ENCODE measurements around the gene CREB3L1.

CREB3L1 gene

DNA sequence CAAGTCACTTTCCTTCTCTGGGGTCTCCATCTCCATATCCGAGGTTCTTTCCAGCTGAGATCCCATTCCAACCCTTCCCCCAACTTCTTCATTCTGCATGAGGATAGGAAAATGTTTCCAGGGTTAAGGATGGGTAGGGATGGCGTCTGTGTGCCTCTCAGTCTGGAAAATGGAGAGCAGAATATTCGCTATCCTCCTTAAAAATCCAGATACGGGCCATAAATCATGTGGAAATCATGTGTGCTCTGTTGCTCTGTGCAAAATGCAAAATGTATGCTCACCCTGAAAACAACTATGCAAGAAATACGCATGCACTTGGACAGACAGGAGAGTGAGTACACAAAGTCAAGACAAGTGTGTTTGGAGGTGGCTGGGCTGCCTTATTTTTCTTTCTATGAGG, 3.2 kb downstream of the CREB3L1 start:
- H3K9ac ChIP-seq (ENCODE audit: low read depth, low read length) = no peak overlapping the region
- H3K27me3 ChIP-seq (ENCODE audit: control insufficient read depth, insufficient read depth, low read length) = no peaks in the 10 kb centered on the region
- H3K36me3 ChIP-seq (ENCODE audit: control insufficient read depth, insufficient read depth, low read length) = no peaks in the 10 kb centered on the region
- H3K9me3 ChIP-seq (ENCODE audit: control insufficient read depth, insufficient read depth, low read length) = no peaks in the 10 kb centered on the region
- H3K4me3 ChIP-seq (ENCODE audit: low read depth, low read length) = no peak overlapping the region
- peaks cover 22% of the 10 kb centered on the region for H3K4me1 ChIP-seq (ENCODE audit: control insufficient read depth, insufficient read depth, low read length)

DNA sequence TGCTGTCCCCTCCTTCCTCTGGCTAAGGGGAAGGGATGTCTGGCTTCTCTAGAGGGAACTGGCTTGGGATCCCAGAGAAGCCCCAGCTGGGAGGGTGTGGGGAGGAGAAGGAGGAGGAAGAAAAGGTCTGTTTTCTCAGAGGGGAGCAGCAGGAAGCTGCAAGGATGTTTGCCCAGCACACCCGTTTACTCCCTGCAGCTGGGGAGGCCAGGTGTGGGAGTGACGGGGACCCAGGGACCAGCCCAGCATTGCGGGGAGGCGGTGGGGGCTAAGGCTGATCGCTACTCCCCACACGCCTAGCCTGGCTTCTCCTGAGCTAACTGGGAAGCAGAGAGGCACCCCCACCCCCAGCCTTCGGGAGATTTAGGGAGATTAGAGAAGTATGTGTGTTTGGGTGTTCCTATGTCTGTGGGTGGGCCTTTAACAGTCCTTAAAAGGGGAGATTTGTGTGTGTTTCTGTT, 3.9 kb downstream of the CREB3L1 start:
- peaks cover 22% of the 10 kb centered on the region for H3K4me1 ChIP-seq (ENCODE audit: control insufficient read depth, insufficient read depth, low read length)
- H3K9ac ChIP-seq (ENCODE audit: low read depth, low read length) = peak overlapping the region; percentile 3
- H3K36me3 ChIP-seq (ENCODE audit: control insufficient read depth, insufficient read depth, low read length) = no peaks in the 10 kb centered on the region
- H3K27me3 ChIP-seq (ENCODE audit: control insufficient read depth, insufficient read depth, low read length) = no peaks in the 10 kb centered on the region
- H3K4me3 ChIP-seq (ENCODE audit: low read depth, low read length) = no peak overlapping the region
- H3K9me3 ChIP-seq (ENCODE audit: control insufficient read depth, insufficient read depth, low read length) = no peaks in the 10 kb centered on the region

GRCh38 chr11:46285173-46285572, 7.7 kb downstream of the CREB3L1 start:
- Histone ChIP-seq H3K27me3 (ENCODE audit: control insufficient read depth, insufficient read depth, low read length) (no peaks in the 10 kb centered on the region), H3K36me3 (ENCODE audit: control insufficient read depth, insufficient read depth, low read length) (no peaks in the 10 kb centered on the region)

DNA sequence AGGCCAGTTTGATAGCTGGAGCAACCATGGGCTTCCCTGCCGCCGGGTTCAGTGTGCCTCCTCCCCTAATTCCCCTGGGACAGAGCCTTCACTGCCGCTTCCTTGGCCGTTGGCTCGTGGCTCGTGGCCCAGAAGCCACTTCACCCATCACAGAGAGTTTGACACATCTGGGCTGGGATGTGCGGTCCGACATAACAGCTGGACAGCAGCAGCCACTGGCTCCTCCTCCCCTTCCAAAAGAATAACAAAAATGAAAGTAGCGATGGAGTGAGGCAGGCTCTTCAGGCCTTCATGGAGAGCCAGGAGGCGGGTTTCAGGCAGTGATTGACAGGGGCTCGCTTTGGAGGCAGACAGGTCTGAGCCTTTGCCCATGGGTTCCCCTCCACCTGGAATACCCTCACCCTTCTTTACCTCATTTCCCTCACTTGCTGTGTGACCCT, 8.2 kb downstream of the CREB3L1 start:
- Histone ChIP-seq H3K9me3 (ENCODE audit: control insufficient read depth, insufficient read depth, low read length) (no peaks in the 10 kb centered on the region), H3K27me3 (ENCODE audit: control insufficient read depth, insufficient read depth, low read length) (no peaks in the 10 kb centered on the region), H3K4me3 (ENCODE audit: low read depth, low read length) (no peak overlapping the region), H3K4me1 (ENCODE audit: control insufficient read depth, insufficient read depth, low read length) (peaks cover 16% of the 10 kb centered on the region), H3K9ac (ENCODE audit: low read depth, low read length) (no peak overlapping the region), H3K36me3 (ENCODE audit: control insufficient read depth, insufficient read depth, low read length) (no peaks in the 10 kb centered on the region)

More at GRCh38 chr11:46285173-46285572, 7.7 kb downstream of the CREB3L1 start:
- Histone ChIP-seq H3K4me1 (ENCODE audit: control insufficient read depth, insufficient read depth, low read length) (peaks cover 15% of the 10 kb centered on the region), H3K9ac (ENCODE audit: low read depth, low read length) (no peak overlapping the region), H3K4me3 (ENCODE audit: low read depth, low read length) (no peak overlapping the region), H3K9me3 (ENCODE audit: control insufficient read depth, insufficient read depth, low read length) (no peaks in the 10 kb centered on the region)

GRCh38 chr11:46286789-46287188, 9.3 kb downstream of the CREB3L1 start:
- no peaks in the 10 kb centered on the region for H3K27me3 ChIP-seq (ENCODE audit: control insufficient read depth, insufficient read depth, low read length)
- H3K9ac ChIP-seq (ENCODE audit: low read depth, low read length) = no peak overlapping the region
- H3K4me1 ChIP-seq (ENCODE audit: control insufficient read depth, insufficient read depth, low read length) = peaks cover 19% of the 10 kb centered on the region
- no peak overlapping the region for H3K4me3 ChIP-seq (ENCODE audit: low read depth, low read length)
- no peaks in the 10 kb centered on the region for H3K36me3 ChIP-seq (ENCODE audit: control insufficient read depth, insufficient read depth, low read length)
- no peaks in the 10 kb centered on the region for H3K9me3 ChIP-seq (ENCODE audit: control insufficient read depth, insufficient read depth, low read length)

- Histone ChIP-seq H3K9ac (ENCODE audit: low read depth, low read length) (no peak overlapping the region), H3K9me3 (ENCODE audit: control insufficient read depth, insufficient read depth, low read length) (no peaks in the 10 kb centered on the region), H3K27me3 (ENCODE audit: control insufficient read depth, insufficient read depth, low read length) (no peaks in the 10 kb centered on the region), H3K4me3 (ENCODE audit: low read depth, low read length) (no peak overlapping the region), H3K36me3 (ENCODE audit: control insufficient read depth, insufficient read depth, low read length) (no peaks in the 10 kb centered on the region), H3K4me1 (ENCODE audit: control insufficient read depth, insufficient read depth, low read length) (peaks cover 20% of the 10 kb centered on the region)
Observed at GRCh38 chr11:46288451-46288850, 11.0 kb downstream of the CREB3L1 start.

- Histone ChIP-seq H3K9ac (ENCODE audit: low read depth, low read length) (no peak overlapping the region), H3K9me3 (ENCODE audit: control insufficient read depth, insufficient read depth, low read length) (no peaks in the 10 kb centered on the region), H3K27me3 (ENCODE audit: control insufficient read depth, insufficient read depth, low read length) (no peaks in the 10 kb centered on the region), H3K4me1 (ENCODE audit: control insufficient read depth, insufficient read depth, low read length) (peaks cover 20% of the 10 kb centered on the region), H3K4me3 (ENCODE audit: low read depth, low read length) (peak overlapping the region; percentile 13), H3K36me3 (ENCODE audit: control insufficient read depth, insufficient read depth, low read length) (no peaks in the 10 kb centered on the region)
Observed at GRCh38 chr11:46290011-46290410, 12.5 kb downstream of the CREB3L1 start.

DNA sequence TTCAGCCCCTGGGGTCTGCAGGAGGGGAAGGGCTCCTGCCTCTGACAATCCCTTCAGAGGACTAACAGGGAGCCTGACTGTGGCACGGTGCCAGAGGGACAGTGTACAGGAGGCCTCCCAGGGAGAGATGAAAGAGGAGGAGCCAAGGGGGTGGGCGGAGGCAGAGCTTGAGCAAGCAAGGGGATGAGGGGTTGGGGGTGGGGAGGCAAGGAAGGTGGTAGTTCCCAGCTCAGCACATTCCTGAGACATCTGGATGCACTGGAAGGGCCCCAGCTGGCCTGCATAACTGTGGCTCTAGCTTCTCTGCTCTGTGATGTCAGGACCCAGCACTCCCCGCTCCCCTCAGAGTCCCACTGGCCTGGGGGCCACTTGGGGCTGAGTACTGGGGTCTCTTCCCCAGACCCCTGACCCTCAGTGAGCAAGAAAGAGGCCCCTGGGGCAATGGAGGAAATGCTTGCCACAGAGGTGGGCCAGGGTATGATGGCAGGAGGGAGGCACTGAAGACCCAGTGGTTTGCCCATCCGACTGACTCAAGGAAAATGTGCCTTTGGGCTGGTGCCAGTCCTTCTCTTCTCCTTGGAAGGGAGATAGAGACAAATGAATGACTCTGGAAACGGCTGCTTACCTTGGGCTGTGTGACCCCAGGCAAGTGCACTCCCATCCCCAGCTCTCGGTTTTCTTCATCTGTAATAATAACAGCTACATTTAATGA, 13.3 kb downstream of the CREB3L1 start:
- H3K4me3 ChIP-seq (ENCODE audit: low read depth, low read length) = peak overlapping the region; percentile 13
- H3K4me1 ChIP-seq (ENCODE audit: control insufficient read depth, insufficient read depth, low read length) = peaks cover 20% of the 10 kb centered on the region
- no peak overlapping the region for H3K9ac ChIP-seq (ENCODE audit: low read depth, low read length)
- no peaks in the 10 kb centered on the region for H3K36me3 ChIP-seq (ENCODE audit: control insufficient read depth, insufficient read depth, low read length)
- H3K9me3 ChIP-seq (ENCODE audit: control insufficient read depth, insufficient read depth, low read length) = no peaks in the 10 kb centered on the region
- no peaks in the 10 kb centered on the region for H3K27me3 ChIP-seq (ENCODE audit: control insufficient read depth, insufficient read depth, low read length)

- Histone ChIP-seq H3K4me1 (ENCODE audit: control insufficient read depth, insufficient read depth, low read length) (peaks cover 20% of the 10 kb centered on the region), H3K9me3 (ENCODE audit: control insufficient read depth, insufficient read depth, low read length) (no peaks in the 10 kb centered on the region), H3K4me3 (ENCODE audit: low read depth, low read length) (no peak overlapping the region), H3K36me3 (ENCODE audit: control insufficient read depth, insufficient read depth, low read length) (no peaks in the 10 kb centered on the region), H3K27me3 (ENCODE audit: control insufficient read depth, insufficient read depth, low read length) (no peaks in the 10 kb centered on the region), H3K9ac (ENCODE audit: low read depth, low read length) (no peak overlapping the region)
Observed at GRCh38 chr11:46291441-46292150, 14.1 kb downstream of the CREB3L1 start.

GRCh38 chr11:46293066-46293465, 15.6 kb downstream of the CREB3L1 start:
- H3K9ac ChIP-seq (ENCODE audit: low read depth, low read length) = no peak overlapping the region
- H3K9me3 ChIP-seq (ENCODE audit: control insufficient read depth, insufficient read depth, low read length) = no peaks in the 10 kb centered on the region
- H3K36me3 ChIP-seq (ENCODE audit: control insufficient read depth, insufficient read depth, low read length) = no peaks in the 10 kb centered on the region
- peaks cover 25% of the 10 kb centered on the region for H3K4me1 ChIP-seq (ENCODE audit: control insufficient read depth, insufficient read depth, low read length)
- no peak overlapping the region for H3K4me3 ChIP-seq (ENCODE audit: low read depth, low read length)
- H3K27me3 ChIP-seq (ENCODE audit: control insufficient read depth, insufficient read depth, low read length) = no peaks in the 10 kb centered on the region

DNA sequence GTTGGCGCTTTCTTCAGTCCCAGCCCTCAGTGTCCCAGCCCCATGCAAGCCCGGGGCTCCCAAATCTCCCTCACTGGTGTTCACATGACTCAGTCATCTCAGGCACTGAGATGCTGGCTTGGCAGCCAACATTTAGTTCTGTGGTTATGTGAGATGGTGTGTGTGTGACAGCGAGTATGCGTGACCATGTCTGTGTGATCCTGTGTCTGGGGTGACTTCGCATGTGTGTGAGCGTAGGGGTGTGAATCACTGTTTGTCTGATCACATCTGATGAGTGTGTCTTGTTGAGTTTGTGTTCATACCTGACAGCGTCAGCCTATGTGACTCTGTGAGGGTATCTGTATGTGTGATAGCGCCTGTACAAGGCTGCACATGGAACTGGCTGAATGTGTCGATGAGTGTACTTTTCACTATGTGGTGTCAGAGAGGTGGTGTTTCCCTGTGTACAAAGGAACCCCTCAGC, 16.2 kb downstream of the CREB3L1 start:
- Histone ChIP-seq H3K4me3 (ENCODE audit: low read depth, low read length) (no peak overlapping the region), H3K9ac (ENCODE audit: low read depth, low read length) (no peak overlapping the region), H3K27me3 (ENCODE audit: control insufficient read depth, insufficient read depth, low read length) (no peaks in the 10 kb centered on the region), H3K9me3 (ENCODE audit: control insufficient read depth, insufficient read depth, low read length) (no peaks in the 10 kb centered on the region), H3K4me1 (ENCODE audit: control insufficient read depth, insufficient read depth, low read length) (peaks cover 25% of the 10 kb centered on the region), H3K36me3 (ENCODE audit: control insufficient read depth, insufficient read depth, low read length) (no peaks in the 10 kb centered on the region)
